ENCODE measurements around the gene LAG3. TPM values are rescaled to one million over a fixed set of nuclear protein-coding genes. Genes with fewer than 3 reads are reported as not detected.

The LAG3 gene
- total RNA-seq, 2 donors from 2014 or later = 0.62 to 0.97 TPM

DNA sequence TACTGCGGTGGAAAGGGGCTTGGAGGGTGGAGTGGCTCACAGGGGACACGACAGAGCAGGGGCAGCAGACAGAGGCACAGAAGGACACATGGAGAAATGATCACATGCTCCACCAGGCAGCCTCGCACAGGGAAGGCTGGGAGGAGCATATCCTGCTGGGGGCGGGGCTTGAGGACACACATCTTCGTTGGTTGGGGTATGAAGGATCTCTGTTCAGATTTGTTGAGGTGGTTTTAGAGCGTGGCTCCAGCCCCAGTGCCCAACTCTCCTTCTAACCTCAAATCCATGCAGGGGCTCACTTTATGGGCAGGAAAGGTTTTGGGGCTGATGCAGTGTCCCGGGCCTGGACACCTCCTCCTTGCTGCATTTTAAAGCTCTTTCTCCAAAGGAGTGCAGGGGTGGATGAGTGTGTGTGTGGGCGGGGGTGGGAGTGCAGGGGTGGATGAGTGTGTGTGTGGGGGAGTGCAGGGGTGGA lies 55.2 kb downstream of the LAG3 start:
- peak; percentile 91 for DNase-seq
- ATAC-seq = peak; percentile 53 to 56
- intact Hi-C loops (cut with DNase I) = loop anchor here (5.0 to 10.0 kb wide), 3 partner anchors 73 to 213 kb away; partner anchors contain the start of gene MLF2 (in 2 of the 2)

Other genes with a start within 250 kb of the LAG3 start
- gene GAPDH, start 238.0 kb upstream of the LAG3 start, total RNA-seq = 1,000 to 10,000 TPM; 3,044 to 4,078 TPM
- gene IFFO1, start 216.5 kb upstream of the LAG3 start, total RNA-seq = 10 to 100 TPM; 18.1 to 19.5 TPM
- gene NOP2, start 204.2 kb upstream of the LAG3 start, total RNA-seq = 10 to 100 TPM; 16.0 to 30.5 TPM
- 100 to 1,000 TPM; 117 to 151 TPM for gene CHD4, start 165.1 kb upstream of the LAG3 start, total RNA-seq
- 1 to 10 TPM; 1.8 to 2.9 TPM for gene LPAR5, start 136.6 kb upstream of the LAG3 start, total RNA-seq
- under 1 TPM; 0.60 to 0.88 TPM for gene ACRBP, start 125.1 kb upstream of the LAG3 start, total RNA-seq
- gene ING4, start 109.4 kb upstream of the LAG3 start, total RNA-seq = 10 to 100 TPM; 16.8 to 28.5 TPM
- gene ZNF384, start 83.1 kb upstream of the LAG3 start, total RNA-seq = 10 to 100 TPM; 28.3 to 31.2 TPM
- under 1 TPM; 0.18 to 0.42 TPM for gene PIANP, start 71.7 kb upstream of the LAG3 start, total RNA-seq
- 10 to 100 TPM; 61.3 to 71.2 TPM for gene COPS7A, start 48.5 kb upstream of the LAG3 start, total RNA-seq
- 100 to 1,000 TPM; 118 to 149 TPM for gene MLF2, start 19.4 kb upstream of the LAG3 start, total RNA-seq
- 100 to 1,000 TPM; 164 to 189 TPM for gene PTMS, start 6.2 kb upstream of the LAG3 start, total RNA-seq
- 10 to 100 TPM; 11.6 to 24.2 TPM for gene CD4, start 17.0 kb downstream of the LAG3 start, total RNA-seq
- gene GPR162, start 49.3 kb downstream of the LAG3 start, total RNA-seq = 1 to 10 TPM; 5.3 to 8.4 TPM
- gene P3H3, start 55.9 kb downstream of the LAG3 start, total RNA-seq = 10 to 100 TPM; 13.2 to 22.3 TPM
- gene GNB3, start 68.4 kb downstream of the LAG3 start, total RNA-seq = 1 to 10 TPM; 2.3 to 5.8 TPM
- under 1 TPM in 1 of 2 donors, not detected in 1; 0.82 TPM for gene CDCA3, start 78.8 kb downstream of the LAG3 start, total RNA-seq
- 10 to 100 TPM; 63.4 to 65.4 TPM for gene USP5, start 79.6 kb downstream of the LAG3 start, total RNA-seq
- gene TPI1, start 95.0 kb downstream of the LAG3 start, total RNA-seq = 100 to 1,000 TPM; 642 to 858 TPM
- 1 to 10 TPM; 3.7 to 4.1 TPM for gene SPSB2, start 100.8 kb downstream of the LAG3 start, total RNA-seq
- gene LRRC23, start 132.3 kb downstream of the LAG3 start, total RNA-seq = 10 to 100 TPM in 1 of 2 donors, 1 to 10 TPM in 1; 8.1 to 10.5 TPM
- 10 to 100 TPM; 12.8 to 24.9 TPM for gene ENO2, start 142.1 kb downstream of the LAG3 start, total RNA-seq
- 10 to 100 TPM; 75.3 to 83.1 TPM for gene ATN1, start 155.4 kb downstream of the LAG3 start, total RNA-seq
- gene RNU7-1, start 171.3 kb downstream of the LAG3 start, total RNA-seq = not detected
- gene C12orf57, start 171.5 kb downstream of the LAG3 start, total RNA-seq = 100 to 1,000 TPM; 249 to 282 TPM
- gene PTPN6, start 178.8 kb downstream of the LAG3 start, total RNA-seq = 10 to 100 TPM; 13.0 to 18.9 TPM
- gene PHB2, start 198.1 kb downstream of the LAG3 start, total RNA-seq = 100 to 1,000 TPM; 117 to 157 TPM
- 10 to 100 TPM; 34.4 to 36.6 TPM for gene EMG1, start 198.4 kb downstream of the LAG3 start, total RNA-seq
- 10 to 100 TPM; 22.6 to 29.4 TPM for gene LPCAT3, start 246.0 kb downstream of the LAG3 start, total RNA-seq